PFSK-1 (cell line): Measurements from ENCODE around the gene COMMD7.

Experiments used
- FOXP2 ChIP-seq: optimal IDR thresholded peaks from 2 replicates; pipeline ENCODE3; 2011; ENCODE audit warnings: borderline replicate concordance, control low read depth, inconsistent platforms; ENCODE audit not compliant: insufficient read depth; ENCODE audit errors: extremely low read length, extremely low read depth
- POLR2AphosphoS5 ChIP-seq: IDR thresholded peaks from 2 replicates; pipeline ENCODE4 v1.6.1; 2012; ENCODE audit warnings: low read depth, mild to moderate bottlenecking, control low read depth, low read length, moderate library complexity
- REST ChIP-seq, 2 experiments: IDR thresholded peaks; 2 replicates each; pipeline versions ENCODE4 v1.6.1 to v1.8.0; 2011 to 2012; ENCODE audit warnings: low read depth in 2 of 2, low read length in 2 of 2, control low read depth in 1 of 2, inconsistent platforms in 1 of 2, mild to moderate bottlenecking in 1 of 2, moderate library complexity in 1 of 2; ENCODE audit not compliant: insufficient read depth in 1 of 2
- SIN3A ChIP-seq: IDR thresholded peaks from 2 replicates; pipeline ENCODE4 v1.6.1; 2012; ENCODE audit warnings: mild to moderate bottlenecking, low read length, moderate library complexity, borderline replicate concordance; ENCODE audit not compliant: insufficient read depth
- TAF1 ChIP-seq: IDR thresholded peaks from 2 replicates; pipeline ENCODE4 v1.6.1; 2012; ENCODE audit warnings: low read length, control low read depth, borderline replicate concordance; ENCODE audit not compliant: insufficient read depth

Gene COMMD7

GRCh38 chr20:32764005-32764960 is 21.0 kb upstream of the COMMD7 start:
- TF ChIP-seq SIN3A, result no peak
- no peak for TF ChIP-seq TAF1
- no peak for TF ChIP-seq FOXP2
- TF ChIP-seq POLR2AphosphoS5, result no peak

- no peak for TF ChIP-seq SIN3A
- TF ChIP-seq FOXP2, result peak; percentile 5
- TF ChIP-seq POLR2AphosphoS5, result no peak
- no peak for TF ChIP-seq REST (IDR thresholded peaks at IDR 0.05; ENCODE audit: insufficient read depth in 1 of 2, low read depth in 2 of 2, low read length in 2 of 2)
These were observed 20.1 kb upstream of the COMMD7 start for GRCh38 chr20:32763202-32764004.

GRCh38 chr20:32762754-32763201 is 19.5 kb upstream of the COMMD7 start:
- TF ChIP-seq FOXP2 (no peak), TAF1 (no peak), POLR2AphosphoS5 (no peak), REST (IDR thresholded peaks at IDR 0.05; ENCODE audit: insufficient read depth in 1 of 2, low read depth in 2 of 2, low read length in 2 of 2) (no peak), SIN3A (no peak)

- TF ChIP-seq REST (IDR thresholded peaks at IDR 0.05; ENCODE audit: insufficient read depth in 1 of 2, low read depth in 2 of 2, low read length in 2 of 2) (no peak), POLR2AphosphoS5 (peak; percentile 57; the same call in 1 of the 2 replicates), TAF1 (no peak), FOXP2 (peak; percentile 60), SIN3A (0 out of 2 replicates have a peak, but pooled peaks have one; percentile 26)
These were observed 18.8 kb upstream of the COMMD7 start, which contains the start of gene DNMT3B for GRCh38 chr20:32761831-32762753. TSS of gene DNMT3B (plus strand) at chr20:32762385. CDS start at chr20:32780324, 17,939 bp downstream.
